GM10266 (cell line): ENCODE results near the gene CALCB.

Source experiments
- DNase-seq: peaks from one replicate; pipeline ENCODE4 v3.0.0; 2012; ENCODE audit errors: extremely low spot score
- CTCF ChIP-seq: IDR thresholded peaks from 2 replicates; pipeline ENCODE4 v1.5.1; 2012; ENCODE audit warnings: mild to moderate bottlenecking, low read depth; ENCODE audit not compliant: control insufficient read depth, insufficient read depth; ENCODE audit errors: missing control alignments

CALCB gene

GRCh38 chr11:15112131-15112541 lies 38.7 kb downstream of the CALCB start:
- DNase-seq, result no peak

GRCh38 chr11:15113381-15113780 lies 40.0 kb downstream of the CALCB start:
- DNase-seq, result no peak
- no peak for TF ChIP-seq CTCF

More at GRCh38 chr11:15112131-15112541, 38.7 kb downstream of the CALCB start:
- TF ChIP-seq CTCF, result no peak

- no peak for DNase-seq
- TF ChIP-seq CTCF, result no peak
Observed at GRCh38 chr11:15114501-15115475, 41.4 kb downstream of the CALCB start, which contains the start of gene INSC. Gene INSC (plus strand): TSS chr11:15114923. CDS start chr11:15149175, 34,252 bp downstream.

GRCh38 chr11:15115686-15116085 lies 42.3 kb downstream of the CALCB start:
- TF ChIP-seq CTCF, result no peak
- DNase-seq, result no peak

GRCh38 chr11:15117751-15118150 lies 44.4 kb downstream of the CALCB start:
- no peak for DNase-seq
- no peak for TF ChIP-seq CTCF

- TF ChIP-seq CTCF, result no peak
- DNase-seq, result no peak
Observed at GRCh38 chr11:15118431-15118830, 45.0 kb downstream of the CALCB start.

- DNase-seq, result no peak
- TF ChIP-seq CTCF, result no peak
Observed at GRCh38 chr11:15119352-15119751, 46.0 kb downstream of the CALCB start.
